ENCODE data around the gene GLTPD2. TPM values are rescaled to one million over a fixed set of nuclear protein-coding genes. Genes with fewer than 3 reads are reported as not detected.

GLTPD2 gene
- total RNA-seq, 2 donors from 2014 or later = not detected

Other genes with a start within 250 kb of the GLTPD2 start
- 100 to 1,000 TPM in 1 of 2 donors, 10 to 100 TPM in 1; 37.9 to 105 TPM for gene MYBBP1A, start 233.6 kb upstream of the GLTPD2 start, total RNA-seq
- 10 to 100 TPM; 29.3 to 85.7 TPM for gene GGT6, start 228.4 kb upstream of the GLTPD2 start, total RNA-seq
- under 1 TPM; 0.33 to 0.78 TPM for gene SMTNL2, start 204.4 kb upstream of the GLTPD2 start, total RNA-seq
- not detected for gene ALOX15, start 147.3 kb upstream of the GLTPD2 start, total RNA-seq
- gene PELP1, start 84.8 kb upstream of the GLTPD2 start, total RNA-seq = 10 to 100 TPM; 18.9 to 39.9 TPM
- gene ARRB2, start 78.3 kb upstream of the GLTPD2 start, total RNA-seq = 10 to 100 TPM; 12.5 to 13.2 TPM
- 10 to 100 TPM; 20.8 to 23.3 TPM for gene MED11, start 57.5 kb upstream of the GLTPD2 start, total RNA-seq
- 1 to 10 TPM in 1 of 2 donors, under 1 TPM in 1; 0.52 to 2.3 TPM for gene ZMYND15, start 49.1 kb upstream of the GLTPD2 start, total RNA-seq
- 10 to 100 TPM in 1 of 2 donors, 1 to 10 TPM in 1; 3.6 to 27.5 TPM for gene CXCL16, start 49.0 kb upstream of the GLTPD2 start, total RNA-seq
- gene TM4SF5, start 17.1 kb upstream of the GLTPD2 start, total RNA-seq = 1 to 10 TPM; 1.8 to 2.0 TPM
- gene VMO1, start 2.6 kb upstream of the GLTPD2 start, total RNA-seq = not detected
- 10 to 100 TPM; 41.5 to 89.0 TPM for gene PSMB6, start 7.2 kb downstream of the GLTPD2 start, total RNA-seq
- 10 to 100 TPM; 25.7 to 41.5 TPM for gene PLD2, start 18.2 kb downstream of the GLTPD2 start, total RNA-seq
- 10 to 100 TPM; 32.7 to 66.6 TPM for gene MINK1, start 44.4 kb downstream of the GLTPD2 start, total RNA-seq
- 10 to 100 TPM in 1 of 2 donors, 1 to 10 TPM in 1; 5.2 to 11.9 TPM for gene C17orf107, start 110.6 kb downstream of the GLTPD2 start, total RNA-seq
- 1 to 10 TPM in 1 of 2 donors, under 1 TPM in 1; 0.33 to 1.8 TPM for gene CHRNE, start 114.1 kb downstream of the GLTPD2 start, total RNA-seq
- gene GP1BA, start 143.3 kb downstream of the GLTPD2 start, total RNA-seq = not detected
- 10 to 100 TPM; 23.7 to 33.2 TPM for gene SLC25A11, start 151.1 kb downstream of the GLTPD2 start, total RNA-seq
- gene RNF167, start 151.3 kb downstream of the GLTPD2 start, total RNA-seq = 10 to 100 TPM; 23.1 to 37.6 TPM
- 100 to 1,000 TPM; 164 to 180 TPM for gene PFN1, start 159.6 kb downstream of the GLTPD2 start, total RNA-seq
- gene ENO3, start 162.2 kb downstream of the GLTPD2 start, total RNA-seq = 1 to 10 TPM; 3.3 to 3.6 TPM
- 10 to 100 TPM; 26.2 to 29.0 TPM for gene SPAG7, start 178.9 kb downstream of the GLTPD2 start, total RNA-seq
- gene CAMTA2, start 198.7 kb downstream of the GLTPD2 start, total RNA-seq = 10 to 100 TPM; 17.1 to 48.8 TPM
- gene INCA1, start 208.6 kb downstream of the GLTPD2 start, total RNA-seq = 1 to 10 TPM in 1 of 2 donors, not detected in 1; 1.0 TPM
- 10 to 100 TPM; 43.1 to 54.4 TPM for gene KIF1C, start 209.0 kb downstream of the GLTPD2 start, total RNA-seq
- not detected for gene SLC52A1, start 246.5 kb downstream of the GLTPD2 start, total RNA-seq

Measured in body of pancreas (tissue), 2 donors.